HG03571 (cell line): ENCODE results near the gene ZMAT5.

ENCODE experiments used
- ATAC-seq: cut with Tn5 transposase; IDR thresholded peaks from one replicate; pipeline ENCODE4 v1.9.1; 2021; ENCODE audit not compliant: unreplicated experiment

Gene ZMAT5, protein sequence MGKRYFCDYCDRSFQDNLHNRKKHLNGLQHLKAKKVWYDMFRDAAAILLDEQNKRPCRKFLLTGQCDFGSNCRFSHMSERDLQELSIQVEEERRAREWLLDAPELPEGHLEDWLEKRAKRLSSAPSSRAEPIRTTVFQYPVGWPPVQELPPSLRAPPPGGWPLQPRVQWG

DNA sequence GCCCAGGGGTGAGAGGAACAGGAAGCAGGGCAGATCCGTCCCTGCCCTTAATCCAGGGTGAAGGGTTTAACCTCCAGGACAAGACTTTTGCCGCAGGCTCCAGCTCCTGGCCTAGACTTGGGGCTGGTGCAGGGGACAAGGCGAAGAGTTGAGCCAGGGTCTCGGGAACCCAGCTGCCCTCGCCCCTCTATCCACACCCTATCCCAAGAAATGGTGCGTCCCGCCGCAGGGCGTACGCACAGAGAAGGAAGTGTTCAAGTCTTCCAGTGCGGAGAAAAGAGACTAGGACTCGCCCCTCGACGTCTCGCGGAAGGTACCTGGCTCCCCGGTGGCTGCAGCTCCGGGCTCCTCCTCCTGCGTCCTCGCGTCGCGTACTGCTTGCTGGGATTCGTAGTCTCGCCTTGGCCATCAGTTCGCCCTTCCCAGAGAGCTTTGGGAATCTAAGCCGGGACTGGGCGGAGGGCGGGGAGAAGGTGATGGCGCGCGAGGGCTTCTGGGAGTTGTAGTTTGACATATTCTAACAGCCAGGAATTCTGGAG lies at the start of gene ZMAT5:
ZMAT5 (minus strand) TSS at position 376 of the 539 bp plus-strand sequence. CDS start 18,463 bp downstream, outside the sequence.
- ATAC-seq = peak; percentile 79

DNA sequence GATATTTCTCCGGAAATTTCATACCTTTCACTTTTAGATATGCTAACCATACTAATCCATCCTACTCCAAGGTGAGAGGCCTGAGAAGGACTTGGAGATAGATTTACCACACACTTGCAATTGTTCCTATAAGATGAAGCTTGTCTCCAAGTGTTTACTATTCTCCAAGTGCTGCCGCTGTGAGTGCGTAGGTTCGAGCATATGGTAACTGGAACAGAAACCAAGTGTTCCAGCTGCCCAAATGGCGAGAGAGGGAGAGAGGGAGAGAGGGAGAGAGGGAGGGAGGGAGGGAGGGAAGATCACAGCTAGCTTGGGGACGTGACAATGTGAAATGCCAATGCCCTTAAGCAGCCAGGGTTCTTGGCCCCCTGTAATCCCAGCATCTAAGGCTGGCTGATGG lies 49.7 kb upstream of the ZMAT5 start:
- no peak for ATAC-seq

DNA sequence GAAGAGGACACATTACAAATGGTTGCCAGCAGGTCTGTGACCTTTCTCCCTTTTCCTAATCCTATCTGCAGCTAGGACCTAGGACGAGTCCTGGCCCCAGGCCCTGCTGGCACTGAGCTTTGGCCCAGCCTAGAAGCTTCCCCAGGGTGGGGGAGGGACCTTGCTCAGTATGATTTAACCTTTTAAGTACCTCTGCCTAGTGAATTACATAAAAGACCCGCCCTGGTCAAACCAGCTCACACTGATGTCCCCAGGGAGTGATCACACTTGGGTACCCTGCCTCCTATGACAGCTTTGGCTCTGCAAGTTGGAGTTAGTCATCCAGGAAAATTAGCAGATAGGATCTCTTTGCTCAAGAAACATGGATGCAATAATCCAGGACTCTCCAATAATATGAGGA lies 49.3 kb upstream of the ZMAT5 start:
- no peak for ATAC-seq

DNA sequence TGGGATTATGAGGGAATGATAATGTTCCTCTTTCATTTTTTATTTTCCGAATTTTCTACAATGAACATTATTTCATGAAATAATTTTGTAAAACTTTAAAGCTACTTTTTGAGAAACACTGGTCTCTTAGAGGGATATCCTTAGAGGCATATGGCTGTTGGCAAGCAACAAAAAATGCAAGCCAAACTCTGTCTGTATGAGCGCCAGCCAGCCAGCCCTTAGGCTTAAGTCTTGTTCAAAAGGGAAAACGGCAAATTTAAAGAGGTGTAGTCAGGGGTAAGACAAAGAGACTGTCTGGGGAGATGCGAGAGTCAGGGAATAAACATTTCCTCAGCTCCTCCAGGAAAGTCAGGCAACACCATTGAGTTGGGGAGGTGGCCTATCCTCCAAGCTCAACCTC lies 48.8 kb upstream of the ZMAT5 start:
- ATAC-seq = no peak

DNA sequence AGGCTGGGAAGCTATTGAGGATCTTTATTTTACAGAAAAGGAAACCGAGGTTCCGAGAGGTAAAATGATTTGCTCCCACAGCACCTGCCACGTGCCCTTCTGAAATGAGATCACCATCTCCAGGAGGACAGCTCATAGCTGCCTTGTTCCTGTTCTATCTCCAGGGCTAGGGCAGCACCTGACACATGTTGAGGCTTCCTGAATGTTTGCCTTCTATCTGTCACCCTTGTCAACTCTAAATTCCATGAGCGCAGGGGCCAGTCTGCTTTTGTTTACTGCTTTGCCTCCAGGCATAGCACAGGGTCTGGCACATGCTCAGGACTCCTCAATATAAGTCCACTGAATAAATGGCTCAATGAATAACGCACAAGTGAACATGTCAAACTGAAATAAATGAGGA lies 47.2 kb upstream of the ZMAT5 start:
- no peak for ATAC-seq

DNA sequence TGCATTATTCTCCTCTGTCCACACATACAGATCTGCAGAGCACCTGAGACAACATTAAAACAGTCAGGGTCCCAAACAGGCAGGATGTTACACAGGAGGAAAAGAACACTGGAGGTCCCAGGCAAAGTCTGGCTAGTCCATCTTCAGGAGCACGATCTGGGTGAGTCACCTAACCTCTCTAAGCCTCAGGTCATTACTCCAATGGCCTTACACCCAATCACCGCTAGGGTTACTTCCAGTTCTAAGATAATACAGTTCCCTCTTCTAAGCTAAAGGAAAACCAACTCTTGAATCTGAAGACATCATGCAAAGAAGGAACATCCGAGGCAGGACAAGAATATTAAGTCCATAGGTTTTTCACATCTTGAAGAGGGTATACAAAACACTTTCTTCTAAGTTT lies 46.8 kb upstream of the ZMAT5 start:
- ATAC-seq = no peak

DNA sequence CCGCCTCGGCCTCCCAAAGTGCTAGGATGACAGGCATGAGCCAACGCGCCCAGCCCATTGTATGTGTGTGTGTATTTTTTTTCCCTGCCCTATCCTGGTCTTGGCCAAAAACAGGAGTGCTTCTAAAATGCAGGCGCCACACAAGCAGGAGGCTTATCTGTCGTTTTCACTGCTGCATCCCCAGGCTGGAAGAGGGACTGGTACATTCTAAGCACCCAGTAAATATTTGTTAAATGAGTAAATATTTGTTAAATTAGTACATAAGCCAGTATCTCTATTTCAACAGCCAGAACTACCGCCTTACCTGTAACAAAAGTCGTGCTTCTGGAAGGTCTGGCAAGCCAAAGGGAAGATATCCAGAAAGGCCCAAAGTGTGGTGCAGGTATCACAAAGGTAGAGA lies 46.3 kb upstream of the ZMAT5 start:
- no peak for ATAC-seq

DNA sequence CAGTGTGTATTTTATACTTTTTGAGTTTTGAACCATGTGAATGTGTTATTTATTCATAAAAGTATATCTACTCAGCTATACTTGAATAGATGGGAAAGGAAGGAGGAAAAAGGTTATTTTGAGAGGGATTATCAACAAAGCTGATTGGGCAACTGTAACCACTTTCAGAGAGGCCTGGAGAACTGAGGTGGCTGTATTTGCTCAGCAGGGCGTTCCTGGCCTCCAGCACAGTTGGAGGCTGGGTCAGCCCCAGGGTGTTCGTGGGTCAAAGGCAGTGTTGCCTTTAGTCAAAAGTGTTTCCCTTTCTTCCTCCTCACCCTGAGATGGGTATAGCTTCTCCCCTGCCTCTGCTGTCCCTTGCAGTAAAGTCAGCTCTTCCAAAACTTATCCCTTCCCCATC lies 44.6 kb upstream of the ZMAT5 start:
- ATAC-seq = no peak

DNA sequence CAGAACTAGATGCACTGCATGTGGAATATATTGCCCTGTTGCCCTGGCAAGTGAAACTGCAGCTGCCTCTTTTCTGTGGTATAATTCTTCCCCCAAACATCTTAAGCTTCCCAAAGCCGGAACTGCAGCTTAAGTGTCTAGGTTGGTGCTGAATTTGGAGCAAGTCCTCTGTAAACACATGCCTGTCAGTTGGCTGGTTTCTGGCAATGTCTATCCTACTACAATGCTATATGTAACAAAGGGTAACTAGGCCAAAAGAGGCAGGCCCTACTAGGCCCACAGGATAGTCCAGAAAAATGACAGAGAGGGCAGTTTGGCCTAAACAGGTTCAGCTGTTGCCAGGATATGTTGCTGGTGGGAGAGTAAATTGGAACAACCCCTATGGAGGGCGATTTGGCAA lies 43.4 kb upstream of the ZMAT5 start:
- ATAC-seq = no peak

DNA sequence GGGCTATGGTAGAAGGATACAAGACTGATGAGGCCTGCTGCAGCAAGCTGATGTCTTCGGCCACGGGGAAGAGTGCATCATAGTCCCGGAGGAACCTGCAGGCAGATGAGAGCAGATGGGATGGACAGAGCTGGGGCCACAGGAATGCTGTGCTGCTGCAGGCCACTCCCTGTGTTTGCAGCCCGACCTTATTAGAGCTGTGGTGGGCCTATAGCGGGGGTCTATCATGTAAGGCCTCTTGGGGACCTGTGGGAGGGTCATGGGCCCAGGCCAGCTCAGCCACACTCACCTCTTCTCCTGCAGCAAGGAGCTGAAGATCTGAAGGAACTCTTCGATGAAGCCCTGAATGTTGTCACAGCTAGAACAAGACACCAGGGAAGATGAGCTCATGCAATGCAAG lies 39.4 kb upstream of the ZMAT5 start:
- no peak for ATAC-seq

DNA sequence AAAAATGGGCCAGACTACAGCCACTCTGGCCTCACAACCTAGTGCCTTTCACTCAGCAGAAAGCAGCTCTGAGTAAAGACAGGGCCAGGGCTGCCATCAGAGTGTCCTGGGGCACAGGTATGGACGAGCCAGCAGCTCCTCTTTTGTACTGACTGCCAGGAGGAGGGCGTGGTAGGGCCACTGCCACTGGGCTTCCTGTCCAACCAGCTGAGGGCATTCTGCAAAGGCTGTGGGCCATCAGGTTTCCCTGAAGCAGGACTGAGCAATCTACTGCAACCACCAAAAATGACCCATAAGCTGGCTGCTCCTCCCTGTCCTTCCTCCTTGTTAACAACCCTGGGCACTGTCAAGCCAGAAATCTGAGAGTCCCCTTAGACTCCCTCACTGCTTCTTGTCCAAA lies 38.2 kb upstream of the ZMAT5 start:
- ATAC-seq = no peak

DNA sequence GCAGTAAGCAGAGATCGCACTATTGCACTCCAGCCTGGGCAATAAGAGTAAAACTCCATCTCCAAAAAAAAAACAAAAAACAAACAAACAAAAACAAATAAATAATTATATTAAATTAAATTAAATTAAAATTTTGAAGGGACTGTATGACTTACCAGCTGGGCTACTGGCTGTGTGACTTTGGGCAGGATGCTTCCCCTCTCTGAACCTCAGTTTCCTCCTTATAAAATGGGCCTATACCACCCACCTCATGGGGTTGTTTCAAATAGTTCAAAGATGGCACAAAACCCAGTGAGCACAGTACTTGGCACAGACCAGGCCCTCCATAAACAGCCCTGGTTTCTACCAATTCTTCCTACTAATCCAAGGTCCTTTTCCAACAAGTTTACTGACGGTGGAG lies 36.4 kb upstream of the ZMAT5 start:
- ATAC-seq = no peak

DNA sequence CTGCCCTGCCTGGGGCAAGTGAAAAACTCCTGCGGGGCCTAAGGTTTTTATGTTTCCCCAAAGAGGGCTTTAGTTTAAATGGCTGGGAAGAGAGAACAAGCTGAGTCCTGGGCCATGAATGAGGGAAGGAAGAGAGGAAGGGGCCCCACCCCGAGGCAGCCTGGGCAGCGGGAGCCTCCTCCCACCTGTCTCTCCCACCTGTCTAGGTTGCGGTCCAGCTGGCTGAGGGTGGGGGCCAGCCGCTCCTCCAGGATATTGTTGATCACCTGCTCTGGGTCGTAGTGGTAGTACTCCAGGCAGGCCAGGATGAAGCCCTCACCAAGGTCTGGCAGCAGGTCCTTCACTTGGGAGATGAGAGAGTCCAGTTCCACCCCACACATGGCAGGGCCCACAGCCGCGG lies 35.0 kb upstream of the ZMAT5 start:
- no peak for ATAC-seq

DNA sequence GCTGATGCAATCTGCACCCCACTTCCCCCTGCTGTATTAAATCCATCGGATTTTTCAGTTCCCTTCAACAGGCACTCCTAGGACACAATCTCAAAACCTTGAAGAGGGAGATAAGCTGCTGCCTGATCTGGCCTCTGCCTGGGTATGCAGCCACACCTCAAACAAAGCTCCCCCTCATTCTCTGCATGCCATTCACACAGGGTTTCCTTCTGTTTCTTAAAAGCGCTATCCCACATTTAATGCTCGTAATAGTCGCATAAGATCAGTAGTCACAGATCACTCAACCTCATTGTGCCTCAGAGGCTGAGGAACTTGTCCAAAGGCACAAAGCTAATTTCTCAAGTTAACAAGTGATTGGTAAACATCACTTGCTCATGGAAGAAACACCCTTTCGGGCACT lies 34.3 kb upstream of the ZMAT5 start:
- no peak for ATAC-seq

DNA sequence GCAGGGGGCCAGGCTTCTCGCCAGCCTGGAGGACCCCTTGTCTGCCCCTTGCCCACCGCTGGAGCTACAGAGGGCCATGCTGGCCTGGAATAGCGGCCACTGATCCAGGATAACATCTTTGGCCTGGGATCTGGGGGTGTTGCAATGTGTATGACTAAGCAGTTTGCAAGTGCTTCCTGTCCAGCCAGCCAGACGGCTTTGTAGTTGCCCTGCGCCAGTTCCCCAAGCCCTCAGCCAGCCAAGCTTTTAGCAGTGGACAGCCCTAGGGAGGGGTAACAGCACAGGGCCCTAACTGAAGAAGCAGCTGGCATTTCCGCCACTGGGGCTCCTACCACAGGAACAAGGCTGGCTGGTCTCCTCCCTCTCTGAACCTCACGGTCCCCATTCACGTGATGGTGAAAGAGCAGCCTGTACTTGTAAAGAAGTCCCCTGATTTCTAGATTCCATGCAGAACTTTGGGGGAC lies 32.4 kb upstream of the ZMAT5 start:
- ATAC-seq = no peak

DNA sequence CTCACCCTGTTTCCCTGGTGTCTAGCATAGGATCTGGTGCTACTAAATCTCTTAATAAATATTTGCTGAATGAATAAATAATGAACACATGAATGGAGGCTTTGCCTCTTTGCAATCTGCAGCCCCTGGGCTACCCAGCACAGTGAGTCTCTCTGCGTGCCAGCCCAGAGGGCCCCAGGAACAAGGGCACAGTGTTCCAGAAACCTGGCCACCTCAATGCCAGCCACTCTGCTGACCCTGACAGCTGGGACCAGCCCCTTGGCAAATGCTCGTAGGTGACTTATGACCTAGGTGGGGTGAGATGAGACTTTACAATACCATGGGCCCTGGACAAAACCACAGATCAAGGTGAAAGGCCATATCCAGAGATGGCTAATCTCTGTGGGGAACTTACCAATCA lies 32.0 kb upstream of the ZMAT5 start:
- ATAC-seq = no peak

DNA sequence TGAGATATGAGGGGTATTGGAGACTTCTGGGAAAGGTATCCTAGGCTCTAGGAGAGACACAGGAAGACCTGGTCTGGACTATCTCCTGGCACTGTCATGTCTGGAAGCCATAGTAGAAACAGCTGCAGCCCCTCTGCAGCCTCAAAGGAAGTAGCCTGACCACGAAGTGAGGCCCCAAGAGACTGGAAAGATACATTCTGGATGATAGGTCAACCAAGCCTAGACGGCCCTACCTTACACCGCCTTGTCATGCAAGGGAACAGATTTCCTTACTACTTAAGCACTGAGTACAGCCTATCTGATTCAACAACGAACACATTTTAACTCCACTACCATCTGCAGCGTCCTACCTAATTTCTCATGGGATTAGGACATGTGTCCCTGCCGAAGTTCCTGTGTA lies 31.5 kb upstream of the ZMAT5 start:
- ATAC-seq = no peak

DNA sequence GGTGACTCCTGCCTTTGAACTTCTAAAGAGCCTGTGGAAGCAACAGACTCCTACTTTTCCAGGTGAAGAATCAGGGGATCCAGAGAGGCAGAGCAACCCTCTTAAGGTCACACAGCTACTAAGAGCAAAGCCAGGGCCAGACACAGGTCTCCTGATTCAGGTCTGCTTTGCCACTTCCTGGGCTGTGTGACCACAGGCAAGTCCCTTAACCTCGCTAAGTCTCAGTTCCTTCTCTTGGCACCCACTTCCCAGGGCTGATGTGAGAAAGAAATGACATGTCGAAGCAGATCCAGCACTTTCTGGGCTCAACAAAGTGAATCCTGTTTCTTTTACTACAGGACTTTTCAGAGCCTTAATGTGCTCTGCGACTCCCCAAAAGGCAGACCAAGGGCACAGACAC lies 30.5 kb upstream of the ZMAT5 start:
- ATAC-seq = no peak

DNA sequence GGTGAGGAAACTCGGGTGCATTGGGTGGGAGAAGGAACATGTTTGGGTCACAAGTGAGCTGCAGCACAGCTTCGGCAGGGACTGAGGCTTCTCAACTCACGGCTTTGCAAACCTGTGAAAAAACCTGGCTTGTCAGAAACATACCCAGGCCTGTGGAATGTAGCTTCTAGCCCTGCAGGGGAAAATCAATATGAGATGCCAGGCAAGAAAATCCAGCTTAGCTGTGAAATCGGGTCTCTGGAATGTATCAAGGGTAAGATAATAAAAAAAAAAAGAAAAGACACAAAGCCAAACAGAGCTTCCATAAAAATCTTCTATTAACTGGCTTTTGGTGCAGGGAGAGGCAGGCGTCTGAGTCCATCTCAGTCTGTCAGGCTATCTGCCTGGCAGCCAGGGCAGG lies 28.9 kb upstream of the ZMAT5 start:
- ATAC-seq = no peak

DNA sequence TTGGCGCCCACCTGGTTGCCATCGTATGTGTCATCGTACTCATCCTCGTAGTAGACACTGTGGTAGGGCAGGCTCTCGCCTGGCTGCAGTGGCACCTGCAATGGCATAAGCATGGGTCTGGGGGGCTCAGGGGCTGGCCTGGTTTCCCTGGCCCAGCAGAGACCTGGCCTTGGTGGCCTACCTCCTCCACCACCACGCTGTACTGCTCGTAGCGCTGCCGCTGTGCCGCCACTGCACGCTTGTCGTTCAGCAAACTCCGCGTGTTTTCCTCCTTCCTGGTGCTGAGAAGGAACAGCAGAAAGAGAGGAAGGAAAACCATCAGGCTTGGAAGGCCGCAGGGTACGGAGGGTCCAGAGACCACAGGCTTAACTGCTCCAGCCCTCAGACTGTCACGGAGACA lies 26.6 kb upstream of the ZMAT5 start:
- ATAC-seq = no peak

DNA sequence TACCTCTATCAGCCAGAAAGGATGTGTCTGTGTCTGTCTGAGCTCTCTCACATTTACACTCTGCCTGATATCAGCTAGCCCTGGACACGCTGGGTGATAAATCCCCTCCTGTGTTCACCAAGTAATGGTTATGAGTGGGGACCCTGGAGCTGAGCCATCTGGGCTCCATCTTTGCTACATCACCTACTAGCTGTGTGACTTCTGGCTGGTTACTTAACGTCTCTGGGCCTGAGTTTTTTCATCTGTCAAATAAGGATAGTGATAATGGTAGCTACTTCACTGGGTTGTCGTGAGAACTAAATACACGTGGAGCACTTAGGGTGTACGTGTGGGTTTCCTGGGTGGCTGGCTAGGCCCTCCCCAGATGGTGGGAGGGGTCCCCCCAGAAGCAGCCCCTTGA lies 23.3 kb upstream of the ZMAT5 start:
- no peak for ATAC-seq

DNA sequence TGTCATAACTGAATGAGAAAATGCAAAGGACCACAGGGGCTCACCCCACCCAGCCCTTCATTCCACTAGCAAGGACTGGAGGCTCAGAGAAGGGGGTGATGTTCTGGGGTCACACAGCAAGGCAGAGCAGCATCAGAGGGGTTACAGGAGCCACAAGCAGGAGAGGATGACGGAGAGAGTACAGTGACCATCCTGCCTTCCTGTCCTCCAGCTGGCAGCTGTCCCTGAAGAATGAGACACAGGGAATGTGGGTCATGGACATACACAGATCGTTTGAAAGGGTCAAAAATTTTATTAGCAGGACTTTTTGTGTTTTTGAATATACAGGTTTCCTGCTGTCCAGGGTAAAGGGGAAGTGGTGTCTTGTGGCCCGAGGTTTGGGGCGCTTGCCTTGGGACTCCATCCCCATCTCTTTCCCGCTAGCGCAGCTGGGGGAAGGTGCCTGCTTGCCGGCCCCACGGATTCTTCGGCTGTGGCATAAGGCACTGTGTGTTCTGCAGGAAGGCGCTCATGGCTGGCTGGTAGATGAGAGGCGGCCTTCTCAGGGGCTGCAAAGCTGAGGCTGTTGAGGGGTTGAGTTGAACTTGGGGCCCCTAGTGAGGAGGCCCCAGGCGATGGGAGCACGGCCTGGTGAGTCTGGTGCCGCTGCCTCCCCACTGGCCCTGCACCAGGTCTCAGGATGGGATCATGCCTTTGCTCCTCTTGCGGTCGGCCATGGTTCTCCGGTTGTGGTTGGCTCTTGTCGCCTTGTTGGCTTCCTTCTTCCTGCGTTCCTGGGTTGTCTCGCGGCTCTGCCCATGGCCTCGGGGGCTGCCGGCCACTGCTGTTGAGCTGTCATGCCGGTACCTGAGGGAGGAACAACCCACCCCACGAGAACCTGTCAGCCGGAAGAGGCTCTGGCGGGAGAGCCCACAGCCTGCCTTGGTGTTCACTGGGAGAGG lies 21.8 kb upstream of the ZMAT5 start:
- ATAC-seq = no peak
